GM19025 (cell line): ENCODE measurements around the gene TM9SF1.

Experiments
- ATAC-seq: cut with Tn5 transposase; IDR thresholded peaks from one replicate; pipeline ENCODE4 v1.9.1; 2021; ENCODE audit warnings: mild to moderate bottlenecking, low read depth, moderate library complexity; ENCODE audit not compliant: unreplicated experiment

Gene TM9SF1

DNA sequence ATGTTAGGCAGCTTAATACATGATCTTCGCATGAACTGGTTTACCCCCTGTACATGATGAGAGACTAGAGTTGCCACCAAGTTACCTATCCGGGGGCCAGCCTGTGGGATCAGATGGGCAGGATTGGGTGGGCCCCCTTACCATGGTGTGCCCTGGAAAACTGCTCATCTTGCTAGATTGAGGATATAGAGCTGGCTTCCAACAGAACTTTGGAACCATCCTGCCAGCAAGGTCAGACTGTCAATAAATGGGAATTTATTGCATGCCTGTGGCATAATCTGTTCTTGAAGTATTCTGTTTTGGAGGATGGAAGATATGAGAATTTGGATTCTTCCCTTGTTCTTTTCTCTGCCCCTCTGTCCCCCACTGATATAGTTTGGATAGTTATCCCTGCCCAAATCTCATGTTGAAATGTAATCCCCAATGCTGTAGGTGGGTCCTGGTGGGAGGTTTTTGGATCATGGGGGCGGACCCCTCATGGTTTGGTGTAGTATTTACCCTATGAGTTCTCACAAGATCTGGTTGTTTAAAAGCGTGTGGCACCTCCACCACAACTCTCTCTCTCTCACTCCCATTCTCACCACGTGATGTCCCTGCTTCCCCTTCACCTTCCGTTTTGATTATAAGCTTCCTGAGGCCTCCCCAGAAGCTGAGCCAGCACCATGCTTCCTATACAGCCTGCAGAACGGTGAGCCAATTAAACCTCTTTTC lies 3.7 kb upstream of the TM9SF1 start:
- ATAC-seq, result no peak

DNA sequence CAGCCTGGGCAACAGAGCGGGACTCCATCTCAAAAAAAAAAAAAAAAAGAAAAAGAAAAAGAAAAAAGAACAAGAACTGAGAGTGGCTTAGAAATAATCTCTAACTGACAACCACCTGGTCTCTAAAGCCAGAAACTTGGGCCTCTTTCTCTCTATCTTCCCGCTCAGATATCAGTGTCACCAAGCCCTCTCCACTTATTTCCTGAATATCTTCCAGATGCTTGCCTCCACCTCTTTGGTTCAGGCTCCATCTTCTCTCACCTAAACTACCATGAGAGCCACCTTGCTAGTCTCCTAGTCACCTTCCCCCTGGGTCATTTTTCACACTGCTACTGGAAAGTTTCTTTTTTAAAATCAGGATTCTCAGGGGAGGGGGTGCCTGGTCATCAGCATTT lies 1.8 kb upstream of the TM9SF1 start:
- ATAC-seq, result no peak

DNA sequence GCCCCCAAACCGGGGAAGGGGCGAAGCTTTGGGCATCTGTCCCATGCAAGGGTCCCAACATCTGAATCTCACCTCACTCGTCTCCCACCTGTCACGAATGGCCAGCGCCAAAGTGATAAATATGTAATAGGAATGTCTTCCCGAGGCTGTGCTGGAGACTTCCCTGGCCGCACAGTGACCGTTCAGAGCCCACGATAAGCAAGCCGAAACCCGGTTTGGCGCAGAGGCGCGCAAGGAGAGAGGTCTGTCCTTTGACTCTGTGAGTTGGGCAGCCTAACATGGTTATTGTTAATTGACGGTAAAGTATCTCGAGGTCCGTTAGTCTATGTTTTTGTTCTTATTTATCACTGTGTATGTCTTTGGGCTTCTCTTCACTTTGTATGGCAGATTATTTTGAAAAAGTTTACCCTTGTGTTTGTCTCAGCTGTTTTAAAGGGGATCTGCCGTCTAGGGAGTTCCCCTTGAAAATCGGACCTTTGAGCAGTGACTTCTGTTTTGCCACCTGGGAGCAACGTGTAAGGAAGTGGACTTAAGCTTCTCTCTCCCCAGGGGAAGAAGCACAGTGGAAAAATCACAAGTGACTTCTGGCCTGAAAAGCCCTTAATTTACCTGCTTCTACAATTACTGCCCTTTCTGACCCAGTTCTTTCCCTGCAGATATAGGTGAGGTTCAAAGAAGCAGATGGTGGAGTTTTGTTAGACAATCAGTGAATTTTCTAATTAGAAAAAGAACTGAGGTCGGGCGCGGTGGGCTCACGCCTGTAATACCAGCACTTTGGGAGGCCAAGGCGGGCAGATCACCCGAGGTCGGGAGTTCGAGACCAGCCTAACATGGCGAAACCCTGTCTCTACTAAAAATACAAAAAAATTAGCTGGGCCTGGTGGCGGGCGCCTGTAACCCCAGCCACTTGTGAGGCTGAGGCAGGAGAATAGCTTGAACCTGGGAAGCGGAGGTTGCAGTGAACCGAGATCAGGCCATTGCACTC lies 1.1 kb upstream of the TM9SF1 start:
- ATAC-seq, result peak; percentile 11

DNA sequence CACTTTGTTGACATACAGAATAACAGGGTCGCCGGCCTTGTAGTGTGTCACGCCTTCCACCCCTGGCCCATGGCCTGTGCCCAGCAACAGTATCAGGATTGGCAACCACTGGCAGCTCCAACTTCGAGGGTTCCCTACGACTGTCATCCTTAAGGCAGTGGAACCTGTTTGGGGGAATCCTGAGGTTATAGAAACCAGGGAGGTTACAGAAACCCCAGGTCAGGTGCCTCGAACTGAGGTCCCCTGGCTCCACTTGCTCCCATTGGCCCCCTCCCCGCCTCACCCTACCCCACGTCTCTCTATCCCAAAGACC lies 412 bp downstream of the TM9SF1 start:
- no peak for ATAC-seq

DNA sequence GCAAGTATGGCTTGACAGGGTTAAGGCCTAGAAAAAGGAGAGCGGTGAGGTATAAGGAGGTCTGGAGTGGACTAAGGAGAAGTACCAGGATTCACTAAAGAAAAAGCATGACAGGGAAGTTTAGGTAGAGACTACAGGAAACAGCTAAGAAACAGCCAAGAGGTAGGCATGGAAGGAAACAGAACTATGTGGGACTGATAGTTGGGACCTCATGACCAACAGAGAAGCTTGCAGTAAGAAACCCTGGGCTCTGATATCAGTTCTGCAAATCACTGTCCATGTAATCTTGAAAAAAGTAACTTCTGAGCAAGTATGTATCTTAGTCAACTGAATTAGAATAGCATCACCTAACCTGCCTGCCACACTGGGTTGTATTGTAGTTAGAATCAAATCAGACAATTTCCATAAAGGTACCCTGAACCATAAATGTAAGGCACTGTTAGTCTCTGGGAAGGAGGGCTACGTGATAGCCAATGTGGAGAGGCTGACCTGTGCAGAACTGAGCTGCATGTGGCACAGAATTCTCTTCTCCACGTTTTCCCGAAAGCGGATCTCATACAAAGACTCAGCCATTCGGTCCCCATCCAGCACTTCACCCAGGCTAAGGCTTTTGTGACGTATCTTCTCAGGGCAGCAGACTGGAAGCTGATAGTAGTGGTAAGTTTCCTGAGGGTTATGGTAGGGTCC lies 912 bp downstream of the TM9SF1 start:
- ATAC-seq, result no peak

DNA sequence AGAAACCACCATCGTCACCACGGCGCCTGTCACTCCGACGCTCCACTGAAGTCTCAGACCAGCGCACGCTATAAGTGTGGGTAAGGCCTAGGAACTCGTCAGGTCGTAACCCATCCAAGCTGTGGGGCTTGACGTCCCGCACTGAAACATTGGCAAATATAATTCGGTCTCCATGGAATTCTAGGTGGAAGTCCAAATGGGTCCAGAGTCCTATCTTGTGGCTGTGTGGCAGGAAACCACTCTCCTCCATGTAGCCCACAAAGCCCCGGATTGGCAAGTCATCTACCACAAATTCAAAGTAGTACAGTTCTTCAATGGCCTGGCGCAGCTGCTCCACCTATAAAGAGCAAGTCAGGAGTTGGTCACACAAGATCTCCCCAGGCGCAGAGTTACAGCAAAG lies 2.3 kb downstream of the TM9SF1 start:
- no peak for ATAC-seq

DNA sequence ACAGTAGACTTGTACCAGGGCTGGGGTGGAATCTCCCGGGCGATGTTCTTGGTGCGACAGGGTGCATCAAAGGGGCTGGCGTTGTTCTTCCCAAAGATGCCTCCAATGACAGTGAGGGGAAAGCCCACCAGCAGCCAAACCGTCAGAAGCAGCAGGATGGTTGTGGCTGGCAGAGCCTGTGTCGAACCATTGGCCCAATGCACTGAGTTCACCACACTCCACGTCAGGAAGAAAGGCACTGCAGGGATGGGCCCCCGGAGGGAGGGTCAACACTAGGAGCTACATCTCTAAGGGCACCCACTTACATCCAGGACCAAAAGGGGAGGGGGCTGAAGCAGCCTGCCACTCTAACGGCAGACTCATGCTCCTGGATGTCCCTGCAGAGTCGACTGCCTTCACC lies 4.8 kb downstream of the TM9SF1 start:
- no peak for ATAC-seq

DNA sequence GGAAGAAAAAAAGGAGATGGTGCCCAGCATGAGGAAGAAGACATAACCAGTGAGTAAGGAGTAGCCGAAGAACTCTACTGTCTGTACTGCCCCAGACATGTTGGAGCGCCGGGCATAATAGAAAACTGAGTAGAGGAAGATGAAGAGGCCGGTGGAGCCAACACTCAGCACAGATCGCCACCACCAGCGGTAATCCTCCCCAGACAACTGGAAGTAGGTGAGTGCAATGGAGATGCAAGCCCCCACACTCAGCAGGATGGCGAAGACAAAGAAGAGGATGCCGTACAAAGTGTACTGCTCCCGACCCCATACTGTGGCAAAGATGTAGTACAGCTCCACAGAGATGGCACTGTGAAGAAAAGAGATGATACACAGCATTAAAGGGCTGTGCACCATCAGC lies 5.8 kb downstream of the TM9SF1 start:
- ATAC-seq, result no peak

DNA sequence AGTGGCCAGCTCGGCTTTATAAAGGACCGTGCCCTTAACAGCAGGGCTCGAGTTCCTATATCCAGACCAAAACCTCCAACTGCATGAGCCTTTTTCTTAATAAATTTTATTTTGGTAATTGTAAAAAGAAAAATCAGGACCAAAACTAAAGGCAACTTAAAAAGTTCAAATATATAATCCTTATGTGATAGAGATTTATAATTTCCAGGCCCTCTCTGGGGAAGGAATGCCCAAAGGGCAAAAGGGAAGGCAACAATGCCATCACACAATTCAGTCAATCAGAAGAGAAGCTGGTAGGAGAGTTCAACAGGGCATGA lies 6.2 kb downstream of the TM9SF1 start:
- ATAC-seq, result no peak

DNA sequence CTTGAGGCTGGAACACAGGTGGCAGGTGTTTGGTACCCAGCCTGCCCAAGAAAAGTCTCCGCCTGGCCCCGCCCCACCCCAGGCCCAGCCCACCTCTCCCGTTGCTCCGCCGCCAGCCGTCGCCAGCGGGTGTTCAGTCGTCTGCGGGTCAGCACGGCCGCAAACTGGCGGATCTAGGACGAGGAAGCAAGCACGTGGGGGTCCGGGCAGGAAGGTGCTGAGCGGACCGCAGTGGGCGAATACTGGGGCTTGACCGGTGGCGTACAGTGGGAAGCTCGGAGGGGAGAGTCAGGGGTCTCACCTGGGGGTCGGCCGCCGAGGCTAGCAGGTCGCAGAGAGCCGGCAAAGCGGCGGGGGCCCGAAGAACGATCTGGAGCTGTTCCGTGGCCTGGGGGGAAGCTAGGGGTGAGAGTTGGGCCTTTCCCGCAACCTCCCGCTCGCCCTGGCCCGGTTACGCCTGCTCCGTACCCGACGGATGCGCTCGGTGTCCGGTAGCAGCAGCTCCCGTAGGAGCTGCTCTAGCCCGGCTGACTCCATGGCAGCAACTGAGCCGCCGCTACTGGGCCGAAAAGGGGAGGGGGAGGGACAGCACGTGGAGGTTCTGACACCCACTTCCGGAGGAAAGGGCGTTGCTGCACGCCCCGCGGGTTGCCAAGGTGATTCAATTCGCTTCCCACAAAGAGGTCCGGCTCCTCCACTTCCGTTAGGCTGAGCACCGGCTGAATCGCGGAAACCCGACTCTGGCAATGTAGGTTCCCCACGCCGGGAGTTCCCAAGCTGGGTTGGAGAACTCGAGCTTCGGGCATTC lies 6.8 kb downstream of the TM9SF1 start, which contains the start of gene IPO4:
TSS of gene IPO4 (minus strand) at position 566 of the 808 bp plus-strand sequence. CDS start at position 537, 29 bp downstream.
- peak; percentile 92 for ATAC-seq

DNA sequence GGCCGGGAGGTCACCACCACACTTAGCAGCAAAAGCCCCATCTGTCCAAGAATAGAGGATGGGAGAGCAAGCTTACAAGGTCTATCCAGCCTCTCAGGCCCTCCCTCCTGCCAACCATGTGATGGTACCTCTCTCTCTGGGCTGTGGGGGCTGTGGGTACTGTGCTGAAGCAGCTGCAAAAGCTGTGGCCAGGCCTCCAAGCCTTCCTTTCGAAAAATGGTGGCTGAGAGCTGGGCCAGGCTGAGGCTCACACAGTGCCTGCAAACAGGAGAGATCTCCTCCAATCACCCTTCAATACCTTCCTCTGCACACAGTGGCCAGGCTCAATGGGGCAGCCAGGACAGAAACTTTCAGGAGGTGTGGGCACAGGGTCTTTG lies 7.7 kb downstream of the TM9SF1 start:
- no peak for ATAC-seq

DNA sequence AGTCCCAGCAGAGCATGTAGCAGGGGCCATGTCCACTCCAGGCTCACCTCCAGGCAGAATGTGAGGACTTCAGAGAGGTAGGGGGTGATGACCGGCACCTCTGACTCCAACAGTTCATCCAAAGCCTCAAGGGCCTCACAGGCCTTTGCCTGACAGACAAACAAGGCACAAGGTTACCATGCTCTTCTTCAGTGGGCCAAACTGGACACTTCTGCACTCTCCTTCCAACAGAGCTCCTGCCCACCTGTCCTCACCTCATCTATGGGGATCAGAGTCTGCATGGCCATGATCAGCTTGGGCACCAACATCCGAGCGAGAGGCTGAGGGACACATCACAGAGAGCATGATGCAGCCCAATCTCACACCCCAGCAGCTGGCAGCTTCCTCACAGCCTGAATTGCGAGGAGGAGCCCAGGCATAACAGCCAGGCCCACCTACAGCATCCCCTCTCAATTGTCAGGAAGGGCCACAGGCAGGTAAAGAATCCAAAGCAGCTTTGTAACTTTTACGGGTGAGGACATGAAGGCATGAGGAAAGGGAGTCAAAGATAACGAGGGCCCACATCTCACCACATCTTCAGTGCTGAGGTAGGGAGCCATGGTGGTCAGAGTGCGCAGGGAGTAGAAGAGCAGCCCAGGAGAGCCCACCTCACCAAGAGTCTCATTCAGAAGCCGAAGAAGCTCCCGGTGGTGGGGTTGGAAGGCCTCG lies 8.3 kb downstream of the TM9SF1 start:
- ATAC-seq, result no peak

DNA sequence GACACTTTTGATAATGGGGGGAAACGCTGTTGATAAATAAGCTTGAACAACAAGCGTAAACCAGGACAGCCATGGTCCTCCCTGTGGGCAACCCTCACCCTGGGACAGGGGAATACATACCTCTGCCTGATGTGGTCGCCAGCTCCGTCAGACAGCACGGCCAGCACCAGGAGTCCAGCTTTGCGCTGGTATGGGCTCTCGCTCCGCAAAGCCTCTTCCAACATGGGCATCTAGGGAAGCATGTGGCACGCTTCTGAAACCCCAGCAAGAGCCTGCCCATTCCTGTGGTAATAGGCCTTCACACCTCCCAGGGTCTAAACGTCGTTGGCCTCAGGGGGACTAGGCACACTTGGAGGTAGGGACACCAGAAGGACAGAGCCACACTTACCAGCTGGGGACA lies 9.5 kb downstream of the TM9SF1 start:
- no peak for ATAC-seq

DNA sequence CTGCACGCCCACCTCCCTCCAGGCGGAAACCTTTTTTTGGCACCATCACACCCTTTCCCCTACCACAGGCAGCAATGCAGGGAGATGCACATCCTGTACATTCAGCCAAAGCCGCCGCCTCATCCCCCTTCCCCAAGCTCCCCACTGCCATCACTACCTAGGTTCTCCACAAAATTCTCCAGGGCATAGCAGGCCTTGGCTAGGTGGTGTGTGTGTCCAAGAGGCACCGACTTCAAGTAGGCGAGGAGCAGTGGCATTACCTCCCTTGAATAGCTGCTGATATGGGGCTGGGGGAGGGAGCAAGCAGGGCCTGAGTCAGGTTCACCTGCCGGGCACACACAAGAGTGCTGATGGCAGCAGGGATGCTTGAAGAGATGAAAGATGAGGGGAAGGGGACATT lies 10.2 kb downstream of the TM9SF1 start:
- no peak for ATAC-seq

DNA sequence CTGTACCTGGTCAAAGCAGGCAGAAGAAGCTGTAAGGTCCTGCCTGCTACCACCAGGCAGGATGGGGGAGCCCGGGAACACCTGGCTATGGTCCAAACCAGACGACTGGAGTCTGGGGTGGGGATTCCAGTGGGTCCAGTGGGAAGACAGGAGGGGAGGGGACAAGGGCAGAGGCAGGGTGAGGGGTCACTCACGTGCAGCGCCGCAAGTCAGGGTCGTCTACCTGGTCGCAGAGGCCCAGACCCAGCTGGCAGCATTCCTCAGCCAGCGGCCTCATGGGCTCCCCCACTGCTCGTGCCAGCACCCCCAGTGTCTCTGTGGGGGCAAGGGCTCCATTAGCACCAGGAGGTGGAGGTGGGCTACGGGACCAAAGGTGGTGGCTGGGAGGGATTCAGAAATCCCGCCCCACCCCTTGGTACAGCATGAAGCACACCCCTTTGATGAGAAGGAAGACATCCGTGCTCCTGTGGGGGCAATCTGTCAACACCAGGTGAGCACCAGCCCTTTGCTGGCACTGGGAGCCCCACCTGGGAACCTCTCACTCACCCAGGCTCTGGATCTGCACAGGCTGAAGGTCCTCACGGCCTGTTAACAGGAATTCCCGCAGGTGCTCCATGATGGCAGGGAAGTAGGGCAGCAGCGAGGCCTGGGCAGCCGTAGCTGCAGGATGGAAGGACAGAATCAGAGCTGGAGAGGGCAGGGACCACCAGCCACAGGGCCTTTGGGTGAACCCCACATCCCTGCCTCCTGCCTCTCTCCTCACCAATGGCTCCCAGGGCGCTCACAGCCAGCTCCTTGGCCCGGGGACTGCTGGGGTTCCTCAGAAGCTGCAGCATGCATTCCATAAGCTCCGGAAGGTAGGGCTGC lies 10.9 kb downstream of the TM9SF1 start:
- ATAC-seq, result no peak

DNA sequence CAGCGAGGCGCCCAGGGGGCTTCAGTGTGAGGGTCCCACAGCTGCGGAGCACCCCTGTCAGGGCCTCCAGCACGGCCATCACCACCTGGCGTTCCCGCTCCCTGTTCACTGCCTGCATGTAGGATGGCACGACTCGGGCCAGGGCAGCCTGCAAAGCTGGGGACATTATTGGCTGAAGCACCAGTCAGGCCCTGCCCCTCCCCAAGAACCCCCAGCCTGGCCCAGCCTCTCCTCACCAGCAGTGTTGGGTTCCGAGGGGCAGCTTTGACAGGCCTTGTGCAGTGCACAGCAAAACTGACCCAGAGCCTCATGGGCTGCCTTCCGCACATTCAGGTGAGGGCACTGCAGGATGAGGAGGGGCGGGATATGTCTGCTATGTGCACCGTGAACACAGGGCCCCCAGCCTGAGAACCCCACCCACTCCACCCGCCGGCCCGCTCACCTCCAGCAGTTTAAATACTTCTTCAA lies 12.2 kb downstream of the TM9SF1 start:
- ATAC-seq, result no peak

DNA sequence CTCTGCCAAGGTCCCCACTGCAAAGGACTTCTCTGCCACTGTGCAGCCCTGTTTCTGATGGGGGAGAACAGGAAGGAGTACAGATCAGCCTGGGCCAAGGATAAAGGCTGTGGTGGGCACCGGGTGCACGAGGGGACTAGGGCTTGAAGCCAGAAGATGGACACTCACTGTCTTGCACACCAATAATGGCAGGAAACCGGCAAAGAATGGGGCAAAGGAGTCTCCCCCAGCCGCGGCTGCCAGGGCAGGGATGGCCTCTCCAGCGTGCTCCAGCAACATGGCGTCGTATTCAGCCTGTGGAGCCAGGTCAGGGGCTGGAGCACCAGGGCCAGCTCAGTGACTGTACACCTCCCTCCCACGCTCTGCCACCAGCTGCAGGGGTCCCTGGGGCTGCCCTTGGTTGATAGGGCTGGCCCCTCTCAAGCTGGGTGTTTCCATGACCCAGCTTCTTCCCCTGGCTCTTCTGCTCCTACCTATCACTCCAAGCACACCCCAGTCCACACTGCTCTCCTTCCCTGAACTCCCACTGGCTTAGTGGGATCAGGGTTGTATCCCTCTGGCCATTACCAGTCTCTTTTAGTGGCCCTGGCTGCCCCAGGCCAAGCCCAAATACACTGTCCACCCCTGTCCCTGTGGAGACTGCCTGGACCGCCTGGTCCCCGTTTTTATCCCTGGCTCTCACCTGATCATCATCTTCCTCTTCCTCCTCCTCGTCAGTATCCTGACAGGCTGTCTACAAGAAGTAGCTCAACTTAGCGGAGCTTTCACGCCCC lies 12.9 kb downstream of the TM9SF1 start:
- no peak for ATAC-seq

DNA sequence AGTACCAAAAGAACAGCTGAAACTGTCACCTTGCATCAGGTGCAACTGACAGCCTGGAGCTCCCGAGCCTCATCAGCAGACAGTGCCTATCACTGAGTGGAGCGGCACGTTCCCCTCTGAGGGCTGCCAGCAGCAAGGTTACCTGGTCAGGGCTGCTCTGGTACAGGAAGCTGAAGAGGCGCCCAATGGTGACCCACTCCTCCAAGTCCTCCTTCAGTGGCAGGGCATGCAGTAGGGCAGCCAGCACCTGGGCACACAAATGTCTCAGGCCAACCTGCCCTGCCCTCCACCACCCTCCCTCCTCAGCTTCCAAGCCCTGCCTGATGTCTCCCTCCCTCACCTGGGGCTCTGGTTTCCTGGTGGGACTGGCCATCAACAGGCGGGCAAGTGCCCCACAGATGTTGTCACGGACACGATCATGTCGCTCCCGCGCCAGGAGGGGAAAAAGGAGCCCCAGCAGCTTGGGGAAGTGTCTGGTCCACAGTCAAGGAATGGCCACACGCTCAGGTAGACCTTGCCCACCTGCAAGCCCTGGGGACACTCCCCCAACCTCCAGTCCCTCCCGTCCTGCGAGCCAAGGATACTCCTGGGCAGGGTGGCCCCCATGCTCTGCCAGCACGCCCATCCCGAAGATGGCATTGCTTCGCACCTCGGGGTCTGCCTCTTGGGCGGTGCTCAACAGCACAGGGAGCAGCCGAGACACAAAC lies 13.7 kb downstream of the TM9SF1 start:
- ATAC-seq, result no peak
